Large intestine (tissue), 3 donors: ENCODE results near the gene PRDM8. TPM values are rescaled to one million over a fixed set of nuclear protein-coding genes. Genes with fewer than 3 reads are reported as not detected.

Experiments used
- DNase-seq, 2 donors: peaks; one replicate each; pipeline versions ENCODE4 v3.0.0 to v3.0.0-alpha.2; 2013
- H3K27ac ChIP-seq: one replicate; pipeline ENCODE4 v1.5.1; 2013; ENCODE audit warnings: low read length
- H3K27me3 ChIP-seq: 2 replicates; pipeline ENCODE4 v1.6.1; 2013; ENCODE audit warnings: low read length; ENCODE audit not compliant: control insufficient read depth, insufficient read depth
- H3K36me3 ChIP-seq: 2 replicates; pipeline ENCODE4 v1.6.1; 2013; ENCODE audit warnings: low read length; ENCODE audit not compliant: control insufficient read depth, insufficient read depth
- H3K4me1 ChIP-seq: one replicate; pipeline ENCODE4 v1.6.1; 2013; ENCODE audit warnings: low read length; ENCODE audit not compliant: control insufficient read depth, insufficient read depth
- H3K4me3 ChIP-seq: one replicate; pipeline ENCODE4 v1.5.1; 2013; ENCODE audit warnings: low read length
- H3K9me3 ChIP-seq: one replicate; pipeline ENCODE4 v1.6.1; 2013; ENCODE audit warnings: mild to moderate bottlenecking, low read depth, low read length, moderate library complexity; ENCODE audit not compliant: control insufficient read depth
- whole genome bisulfite sequencing: methylation state at CpG from one replicate; pipeline ENCODE4 v1.1.5; 2013; ENCODE audit warnings: low lambda C conversion rate; ENCODE audit not compliant: insufficient coverage; 5-methylcytosine and 5-hydroxymethylcytosine counted together
- polyA plus RNA-seq: library from polyadenylated mRNA; unstranded; fragments of 120-200 nt; gene quantifications from one replicate; pipeline ENCODE4 v1.2.1, GENCODE V29; 2013

Gene PRDM8
- polyA plus RNA-seq, 1 donor: 3.0 TPM

DNA sequence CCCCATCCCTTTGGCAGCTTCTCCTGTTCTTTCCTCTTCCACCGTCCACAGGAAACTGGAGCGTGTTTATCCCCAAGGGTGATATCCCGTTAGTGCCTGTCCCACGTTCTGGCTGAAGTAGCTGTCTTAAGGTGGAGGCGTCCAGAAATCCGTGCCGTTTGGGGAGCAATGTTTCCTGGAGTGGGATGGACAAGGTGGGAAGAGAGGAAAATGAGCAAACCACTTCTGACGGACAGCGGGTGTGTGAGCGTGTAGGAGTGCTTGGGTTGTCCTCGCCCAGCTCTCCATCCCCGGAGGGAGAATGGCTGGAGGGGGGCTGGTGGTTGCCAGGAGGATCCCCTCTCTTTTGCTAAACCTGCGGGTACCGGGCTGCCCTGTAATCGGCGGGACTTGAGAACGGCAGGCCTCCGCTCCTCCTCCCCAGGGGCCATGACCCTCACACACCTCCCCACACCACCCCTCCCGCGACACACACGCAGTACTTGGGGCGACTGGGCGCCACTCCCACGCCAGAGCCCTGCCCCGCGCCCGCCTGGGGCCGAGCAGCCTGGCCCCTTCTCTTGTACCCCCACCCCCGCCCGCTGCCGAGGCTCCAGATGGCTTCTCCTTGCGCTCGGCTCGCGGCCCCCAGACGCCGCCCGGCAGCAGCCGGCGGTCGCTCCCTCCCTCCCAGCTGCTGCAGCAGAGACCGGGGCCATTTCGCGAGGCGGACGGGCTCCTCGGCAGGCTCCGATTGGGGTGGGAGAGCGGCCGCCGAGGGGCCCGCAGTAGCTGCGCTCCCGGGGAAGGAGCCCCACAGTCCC lies 13.9 kb upstream of the PRDM8 start:
- peak in 1 of 2 donors; percentile 11 for DNase-seq
- no peak overlapping the region for H3K27ac ChIP-seq
- no CpG with 5 or more reads among the region's 54 CpGs for WGBS
- H3K27me3 ChIP-seq: peaks cover 80% of the 10 kb centered on the region
- H3K4me3 ChIP-seq: peak overlapping the region; percentile 52
- no peaks in the 10 kb centered on the region for H3K36me3 ChIP-seq
- no peaks in the 10 kb centered on the region for H3K9me3 ChIP-seq
- H3K4me1 ChIP-seq: peaks cover 12% of the 10 kb centered on the region

DNA sequence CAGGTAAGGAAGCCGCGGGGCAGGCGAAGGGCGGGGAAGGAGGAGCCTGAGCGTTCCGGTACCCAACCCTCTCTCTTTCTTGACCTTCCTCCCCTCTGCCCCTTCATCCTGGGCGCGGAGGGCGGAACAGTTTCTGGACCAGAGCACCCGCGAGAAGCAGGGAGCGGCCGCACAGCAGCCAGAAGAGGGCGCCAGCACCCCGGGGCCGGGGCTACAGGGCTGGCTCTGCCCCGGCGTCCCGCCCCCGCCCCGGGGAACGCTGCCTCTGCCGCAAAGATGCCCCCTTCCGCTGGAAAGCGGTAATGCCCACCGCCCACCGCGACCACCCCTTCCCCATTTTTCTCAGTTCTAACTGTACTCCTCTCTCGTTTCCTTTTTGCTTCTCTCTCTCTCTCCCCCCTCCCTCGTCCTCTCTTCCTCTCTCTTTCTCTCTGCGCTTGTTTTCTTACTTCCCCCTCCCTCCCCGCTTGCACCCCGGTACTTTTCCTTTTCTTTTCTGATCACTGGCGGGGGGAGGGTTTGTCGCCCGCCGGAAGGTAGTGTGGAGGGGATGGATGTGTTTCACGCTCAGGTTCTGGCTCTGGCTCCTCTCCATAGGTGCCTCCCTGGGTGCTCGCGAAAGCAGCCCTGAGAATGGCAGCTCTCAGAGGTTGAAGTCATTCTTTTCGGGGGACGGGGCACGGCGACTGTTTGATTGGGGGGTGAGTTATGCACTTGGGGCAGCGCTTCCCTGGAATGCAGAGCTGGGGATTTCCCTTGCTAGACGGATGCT lies 13.1 kb upstream of the PRDM8 start:
- DNase-seq: peak; percentile 58 to 61
- Histone ChIP-seq H3K36me3 (no peaks in the 10 kb centered on the region), H3K4me3 (peak overlapping the region; percentile 52), H3K9me3 (peaks cover 6% of the 10 kb centered on the region), H3K27me3 (peaks cover 86% of the 10 kb centered on the region), H3K4me1 (peaks cover 12% of the 10 kb centered on the region), H3K27ac (no peak overlapping the region)
- 0% methylated on average over 4 of the region's 46 CpGs for WGBS

GRCh38 chr4:80184825-80185756 lies 12.2 kb upstream of the PRDM8 start:
- no peak for DNase-seq
- H3K36me3 ChIP-seq: no peaks in the 10 kb centered on the region
- 0% methylated on average over 1 of the region's 42 CpGs for WGBS
- H3K4me1 ChIP-seq: peaks cover 12% of the 10 kb centered on the region
- peaks cover 88% of the 10 kb centered on the region for H3K27me3 ChIP-seq
- no peak overlapping the region for H3K27ac ChIP-seq
- H3K4me3 ChIP-seq: peak overlapping the region; percentile 52
- H3K9me3 ChIP-seq: peaks cover 6% of the 10 kb centered on the region

- no peak overlapping the region for H3K4me3 ChIP-seq
- peaks cover 12% of the 10 kb centered on the region for H3K4me1 ChIP-seq
- no peaks in the 10 kb centered on the region for H3K36me3 ChIP-seq
- DNase-seq: no peak
- H3K27ac ChIP-seq: no peak overlapping the region
- 8% methylated on average over 5 of the region's 23 CpGs for WGBS
- H3K27me3 ChIP-seq: peaks cover 95% of the 10 kb centered on the region
- peaks cover 6% of the 10 kb centered on the region for H3K9me3 ChIP-seq
Observed at GRCh38 chr4:80185787-80186548, 11.3 kb upstream of the PRDM8 start.

GRCh38 chr4:80186676-80187075 lies 10.6 kb upstream of the PRDM8 start:
- peaks cover 99% of the 10 kb centered on the region for H3K27me3 ChIP-seq
- H3K4me1 ChIP-seq: peaks cover 12% of the 10 kb centered on the region
- H3K4me3 ChIP-seq: no peak overlapping the region
- peaks cover 6% of the 10 kb centered on the region for H3K9me3 ChIP-seq
- H3K27ac ChIP-seq: no peak overlapping the region
- 14% methylated on average over 1 of the region's 5 CpGs for WGBS
- H3K36me3 ChIP-seq: no peaks in the 10 kb centered on the region
- DNase-seq: no peak

- Histone ChIP-seq H3K27ac (no peak overlapping the region), H3K9me3 (peaks cover 6% of the 10 kb centered on the region), H3K4me1 (peaks cover 12% of the 10 kb centered on the region), H3K27me3 (peaks cover 99% of the 10 kb centered on the region), H3K36me3 (no peaks in the 10 kb centered on the region), H3K4me3 (no peak overlapping the region)
- WGBS: 48% methylated on average over 3 of the region's 4 CpGs
- DNase-seq: no peak
Observed at GRCh38 chr4:80187677-80188076, 9.6 kb upstream of the PRDM8 start.

GRCh38 chr4:80188457-80188800 lies 8.9 kb upstream of the PRDM8 start:
- Histone ChIP-seq H3K9me3 (peaks cover 6% of the 10 kb centered on the region), H3K27me3 (peaks cover 99% of the 10 kb centered on the region), H3K27ac (no peak overlapping the region), H3K36me3 (no peaks in the 10 kb centered on the region), H3K4me3 (no peak overlapping the region), H3K4me1 (peaks cover 12% of the 10 kb centered on the region)
- WGBS: no CpG with 5 or more reads among the region's 11 CpGs
- no peak for DNase-seq

DNA sequence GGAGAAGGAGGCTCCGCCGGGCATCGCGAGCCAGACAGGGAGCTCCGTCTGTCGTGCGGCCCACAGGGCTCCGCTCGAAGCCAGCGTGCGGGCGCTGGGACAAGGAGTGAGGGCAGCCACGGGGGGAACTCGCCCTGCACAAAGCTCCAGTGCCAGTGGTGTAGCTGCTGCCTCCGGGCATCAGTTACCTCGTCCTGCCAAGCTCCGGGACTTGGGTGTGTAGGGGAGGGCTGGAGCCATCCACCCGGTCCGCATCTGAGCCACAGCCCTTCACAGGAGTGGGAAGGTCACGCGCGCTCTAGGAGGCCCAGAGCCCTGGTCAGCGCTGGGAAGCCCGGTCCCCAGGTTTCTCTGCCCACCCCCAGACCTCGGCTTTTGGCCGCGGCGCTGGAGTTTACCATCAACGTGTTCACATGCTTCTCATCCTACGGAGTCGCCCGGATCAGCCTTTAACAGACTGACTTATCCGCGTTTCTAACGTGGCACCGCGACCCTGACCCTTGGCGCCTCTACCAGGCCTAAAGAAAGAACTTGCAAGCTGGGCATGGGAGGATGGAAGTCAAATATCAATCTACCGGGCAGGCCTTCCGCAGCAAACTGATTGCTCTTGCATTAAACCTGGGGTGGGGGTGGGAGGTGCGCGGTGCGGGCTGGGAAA lies 8.4 kb upstream of the PRDM8 start:
- Histone ChIP-seq H3K4me1 (peaks cover 12% of the 10 kb centered on the region), H3K4me3 (no peak overlapping the region), H3K27ac (no peak overlapping the region), H3K27me3 (peaks cover 100% of the 10 kb centered on the region), H3K9me3 (peaks cover 6% of the 10 kb centered on the region), H3K36me3 (no peaks in the 10 kb centered on the region)
- no CpG with 5 or more reads among the region's 43 CpGs for WGBS
- no peak for DNase-seq

DNA sequence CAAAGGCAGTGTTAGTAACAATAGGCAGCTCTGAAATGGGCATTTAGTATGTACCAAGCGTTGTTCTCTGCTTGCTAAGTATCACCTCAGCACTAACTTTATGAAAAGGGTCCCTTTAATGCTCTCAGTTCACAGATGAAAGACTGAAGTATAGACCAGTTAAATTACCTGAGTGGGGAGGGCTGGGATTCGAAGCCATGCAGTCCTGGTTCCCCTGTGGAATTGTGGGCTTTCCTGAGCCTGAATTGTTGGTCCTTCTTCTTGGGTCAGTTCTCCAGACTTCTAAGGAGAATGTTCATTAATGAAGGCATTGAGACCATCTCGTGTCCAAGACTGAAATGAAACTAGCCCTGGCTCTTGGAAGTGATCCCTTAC lies 7.7 kb upstream of the PRDM8 start:
- H3K9me3 ChIP-seq: peaks cover 6% of the 10 kb centered on the region
- H3K36me3 ChIP-seq: no peaks in the 10 kb centered on the region
- no peak overlapping the region for H3K27ac ChIP-seq
- no CpG with 5 or more reads among the region's 3 CpGs for WGBS
- no peak for DNase-seq
- peaks cover 7% of the 10 kb centered on the region for H3K4me1 ChIP-seq
- no peak overlapping the region for H3K4me3 ChIP-seq
- H3K27me3 ChIP-seq: peaks cover 97% of the 10 kb centered on the region
